K562 (cell line): ENCODE measurements around the gene MYCBP2. TPM values are rescaled to one million over a fixed set of nuclear protein-coding genes. Genes with fewer than 3 reads are reported as not detected.

Experiments used
- ATAC-seq: fragments of 200-7000 bp; cut with Tn5 transposase; 3 replicates; pipeline ENCODE4 v1.9.1; 2020; ENCODE audit warnings: moderate library complexity
- BruUV-seq: library from RNA; stranded (reverse); fragments of 400-500 nt; replicated peaks from 2 replicates; lab custom pipeline; 2021; lab: Mats Ljungman, UMichigan
- CTCF ChIA-PET: fragments of 300-600 bp; formaldehyde crosslinking; extraction: SDS; loops from one replicate; lab custom pipeline; 2021; ENCODE audit warnings: low intra/inter-chr PET ratio; lab: Yijun Ruan, JAX
- POLR2A ChIA-PET: fragments of 300-600, 350-650 bp; sonication (Branson Sonifier 250); formaldehyde crosslinking; extraction: SDS; loops from one replicate; lab custom pipeline; 2021; ENCODE audit warnings: antibody characterized with exemption, inconsistent platforms; lab: Yijun Ruan, JAX
- DNase-seq, 4 experiments: peaks; one replicate each; pipeline versions ENCODE4 v3.0.0 to v3.0.0-alpha.2; 2011 to 2018; ENCODE audit warnings: low spot score in 3 of 4, mixed read lengths in 3 of 4; ENCODE audit errors: extremely low read depth in 1 of 4
- FAIRE-seq: peaks from 2 replicates; lab custom pipeline; 2011; peaks lifted over from hg19 to GRCh38; lab: Jason Lieb, UNC
- H2AFZ ChIP-seq: 2 replicates; pipeline ENCODE4 v1.6.0; 2011; ENCODE audit warnings: low read depth, low read length, control low read depth, inconsistent platforms
- H3K27ac ChIP-seq: fragments of 200-600 bp; 3 replicates; pipeline ENCODE4 v1.8.0; 2011; ENCODE audit warnings: low read depth, mild to moderate bottlenecking, control low read depth, inconsistent platforms, low read length, moderate library complexity, mixed read lengths; ENCODE audit errors: extremely low read depth
- H3K27me3 ChIP-seq, 2 experiments: fragments of 300-600 bp in 1 of 2; 2 replicates in 1 of 2; 3 replicates in 1 of 2; pipeline versions ENCODE4 v1.6.0 to v1.8.0; 2011; ENCODE audit warnings: inconsistent platforms in 2 of 2, low read length in 2 of 2, mild to moderate bottlenecking in 1 of 2, mixed read lengths in 1 of 2, moderate library complexity in 1 of 2; ENCODE audit not compliant: control insufficient read depth in 2 of 2, insufficient read depth in 2 of 2
- H3K36me3 ChIP-seq: fragments of 300-600 bp; 3 replicates; pipeline ENCODE4 v1.8.0; 2011; ENCODE audit warnings: mild to moderate bottlenecking, low read length, inconsistent platforms; ENCODE audit not compliant: control insufficient read depth, insufficient read depth
- H3K4me1 ChIP-seq, 2 experiments: fragments of 200-600 bp in 1 of 2; replicated peaks in 1 of 2; 2 replicates in 1 of 2; 3 replicates in 1 of 2; pipeline versions ENCODE4 v1.5.1 to v1.8.0; 2011; ENCODE audit warnings: inconsistent platforms in 2 of 2, low read length in 2 of 2, mild to moderate bottlenecking in 1 of 2, mixed read lengths in 1 of 2, moderate library complexity in 1 of 2; ENCODE audit not compliant: control insufficient read depth in 2 of 2, insufficient read depth in 2 of 2
- H3K4me2 ChIP-seq: 2 replicates; pipeline ENCODE4 v1.6.1; 2011; ENCODE audit warnings: low read length, control low read depth, inconsistent platforms, mixed read lengths; ENCODE audit not compliant: insufficient read depth
- H3K4me3 ChIP-seq: fragments of 200-600 bp; sonication (generic), shearing (Covaris generic); 2 replicates; pipeline ENCODE4 v1.5.1; 2016; ENCODE audit warnings: control low read depth, inconsistent platforms
- H3K79me2 ChIP-seq: fragments of 200-600 bp; 3 replicates; pipeline ENCODE4 v1.8.0; 2011; ENCODE audit warnings: low read length, inconsistent platforms; ENCODE audit not compliant: control insufficient read depth, insufficient read depth
- H3K9ac ChIP-seq, 2 experiments: 2 replicates each; pipeline versions ENCODE4 v1.6.0 to v1.6.1; 2011; ENCODE audit warnings: low read depth in 2 of 2, low read length in 2 of 2, control low read depth in 1 of 2, inconsistent platforms in 1 of 2, mild to moderate bottlenecking in 1 of 2, mixed read lengths in 1 of 2; ENCODE audit not compliant: insufficient read depth in 1 of 2
- H3K9me1 ChIP-seq: one replicate; pipeline ENCODE4 v1.6.0; 2011; ENCODE audit warnings: inconsistent platforms, mild to moderate bottlenecking, low read length, moderate library complexity; ENCODE audit not compliant: control insufficient read depth, insufficient read depth
- H3K9me3 ChIP-seq: replicated peaks from 2 replicates; pipeline ENCODE4 v1.5.1; 2011; ENCODE audit warnings: low read depth, low read length, inconsistent platforms; ENCODE audit not compliant: control insufficient read depth, insufficient read depth
- H4K20me1 ChIP-seq: replicated peaks from 2 replicates; pipeline ENCODE4 v1.6.1; 2011; ENCODE audit warnings: low read length, inconsistent platforms, mixed read lengths; ENCODE audit not compliant: control insufficient read depth, insufficient read depth
- CC2D1A ChIP-seq: fragments of 450-650 bp; IDR thresholded peaks from 2 replicates; pipeline ENCODE4 v1.6.1; 2017; ENCODE audit warnings: mild to moderate bottlenecking
- E2F3 ChIP-seq: fragments of 250-450 bp; sonication (Bioruptor Pico); IDR thresholded peaks from 2 replicates; pipeline ENCODE4 v1.4.0; 2020; ENCODE audit warnings: mild to moderate bottlenecking
- EP400 ChIP-seq: fragments of 450-650 bp; IDR thresholded peaks from 2 replicates; pipeline ENCODE4 v1.6.1; 2017; ENCODE audit warnings: antibody characterized with exemption, mild to moderate bottlenecking, moderate library complexity
- JUN ChIP-seq, 2 experiments: sonication (generic) in 1 of 2; formaldehyde crosslinking in 1 of 2; IDR thresholded peaks; 2 replicates each; pipeline versions ENCODE4 v1.6.1 to v1.8.0; 2012 to 2022; ENCODE audit warnings: borderline replicate concordance in 2 of 2, mild to moderate bottlenecking in 2 of 2, improper control_type of control experiment in 1 of 2, low read depth in 1 of 2, low read length in 1 of 2, missing genetic modification reagents in 1 of 2
- KLF10 ChIP-seq: fragments of 250-450 bp; sonication (Bioruptor Pico); IDR thresholded peaks from 2 replicates; pipeline ENCODE4 v1.6.1; 2021; ENCODE audit warnings: matching md5 sums
- NBN ChIP-seq: fragments of 450-650 bp; IDR thresholded peaks from 2 replicates; pipeline ENCODE4 v1.6.1; 2016; ENCODE audit warnings: low read depth, mild to moderate bottlenecking
- ZNF239 ChIP-seq: fragments of 250-450 bp; sonication (Bioruptor Pico); IDR thresholded peaks from 2 replicates; pipeline ENCODE4 v1.4.0; 2020; ENCODE audit warnings: mild to moderate bottlenecking
- ZNF644 ChIP-seq: fragments of 200-800 bp; sonication (Bioruptor generic); IDR thresholded peaks from 2 replicates; pipeline ENCODE4 v1.6.1; 2016; ENCODE audit warnings: low read depth, missing genetic modification characterization, missing compliant biosample characterization
- ZSCAN32 ChIP-seq: fragments of 450-650 bp; formaldehyde crosslinking; IDR thresholded peaks from 2 replicates; pipeline ENCODE4 v1.4.0; 2020; ENCODE audit warnings: mild to moderate bottlenecking, moderate library complexity
- WGBS: fragments of 100-300 bp; shearing (Covaris generic); methylation state at CpG from one replicate; pipeline ENCODE4 v1.1.6; 2016; ENCODE audit warnings: low coverage, mixed read lengths; ENCODE audit not compliant: insufficient coverage; ENCODE audit errors: missing lambda C conversion rate; 5-methylcytosine and 5-hydroxymethylcytosine counted together
- in situ Hi-C: fragments of 300-500 bp; cut with MboI; formaldehyde crosslinking; loops from 4 replicates; pipeline ENCODE4 v1.15.0; 2018; ENCODE audit warnings: inconsistent platforms, mixed read lengths
- intact Hi-C: fragments of 100-400 bp; cut with micrococcal nuclease; formaldehyde crosslinking; loops from 2 replicates; pipeline ENCODE4 v1.14.2; 2022
- polyA plus RNA-seq, 8 experiments: library from polyadenylated mRNA; depleted of rRNA in 4 of 8; stranded (reverse) in 5 of 8; unstranded in 3 of 8; fragments of >200 nt; fragmentation: Nextera tagmentation in 2 of 8; fragmentation: Illumina TruSeq in 1 of 8; extraction: Ambion mirVana in 2 of 8; extraction: Trizol in 1 of 8; gene quantifications; 2 replicates each; pipeline versions ENCODE4 v1.2.1 to v1.2.3, GENCODE V29; 2011 to 2014; ENCODE audit warnings: inconsistent platforms in 1 of 8, missing spikeins in 1 of 8
- total RNA-seq, 7 experiments: library from RNA; depleted of rRNA in 6 of 7; stranded (reverse); fragments of >200 nt in 6 of 7; fragmentation: Illumina TruSeq in 2 of 7; extraction: Trizol in 2 of 7; gene quantifications; 2 replicates each; pipeline versions ENCODE4 v1.2.1 to v1.2.3, GENCODE V29; 2011 to 2021; ENCODE audit warnings: low replicate concordance in 1 of 7

The MYCBP2 gene
- total and polyA plus RNA-seq, 9 of the 15 experiments (the other 6 are each of a cell fraction or from before 2014, with no cell fraction given): 13.2 to 47.2 (median 28.9) TPM

DNA sequence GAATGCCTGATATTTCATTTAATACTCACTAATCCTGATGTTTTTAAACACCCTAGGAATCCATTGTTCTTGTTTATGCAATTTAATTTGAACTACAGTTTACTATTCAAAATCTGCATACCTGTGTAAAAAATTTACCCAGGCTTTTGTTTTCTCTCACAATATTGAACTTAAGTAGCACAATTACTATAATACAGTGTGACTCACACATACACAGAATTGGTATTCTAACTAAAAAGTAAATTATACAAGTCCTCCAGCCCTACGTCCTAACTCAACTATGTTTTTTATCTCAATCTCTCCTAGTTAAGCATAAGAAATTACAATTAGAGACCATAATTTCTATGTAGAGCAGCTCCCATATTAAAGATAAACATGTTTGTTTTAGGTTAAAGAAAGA, 41.8 kb downstream of the MYCBP2 start:
- CTCF ChIA-PET: no interaction called here
- 100% methylated on average over 1 of the region's 1 CpG for WGBS
- H2AFZ ChIP-seq: no peak overlapping the region
- no peak for TF ChIP-seq KLF10 (CRISPR knock-in tag)
- no peak for TF ChIP-seq CC2D1A
- no peak for TF ChIP-seq ZNF644 (tag)
- no peak for TF ChIP-seq E2F3 (CRISPR knock-in tag)
- ATAC-seq (no peak), FAIRE-seq (no peak), DNase-seq (no peak)
- H3K9ac ChIP-seq: no peak overlapping the region
- no peak overlapping the region for H3K4me3 ChIP-seq
- H4K20me1 ChIP-seq: no peaks in the 10 kb centered on the region
- POLR2A ChIA-PET: no interaction called here
- H3K27me3 ChIP-seq: no peaks in the 10 kb centered on the region
- intact Hi-C loops (no loop called here), in situ Hi-C loops (no loop called here)
- peaks cover 11% of the 10 kb centered on the region; the same call in 1 of the 3 replicates for H3K36me3 ChIP-seq
- H3K9me1 ChIP-seq: no peaks in the 10 kb centered on the region
- H3K79me2 ChIP-seq: no peaks in the 10 kb centered on the region
- H3K9me3 ChIP-seq: no peaks in the 10 kb centered on the region
- H3K27ac ChIP-seq: no peak overlapping the region
- no peaks in the 10 kb centered on the region for H3K4me1 ChIP-seq
- no TSS peak for BruUV-seq
- no peak overlapping the region for H3K4me2 ChIP-seq

DNA sequence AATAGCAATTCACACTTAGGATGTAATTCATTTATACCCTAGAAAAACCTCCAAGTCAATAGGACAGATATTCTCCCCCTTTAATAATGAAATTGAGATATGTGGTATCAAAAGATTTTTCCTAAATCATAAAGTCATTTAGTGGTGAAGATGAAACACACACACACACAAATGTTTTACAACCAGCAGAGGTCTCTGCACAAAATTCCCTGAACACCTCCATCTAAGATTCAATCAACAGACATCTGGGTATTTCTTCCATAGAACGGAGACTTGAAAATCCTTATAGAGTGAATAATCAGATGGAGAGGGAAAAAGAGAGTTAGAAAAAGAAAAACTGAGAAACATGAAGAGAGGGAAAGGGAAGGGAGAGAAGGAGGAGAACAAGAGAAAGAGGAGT, 52.8 kb downstream of the MYCBP2 start:
- H3K9me3 ChIP-seq: no peaks in the 10 kb centered on the region
- ChIA-PET POLR2A (interaction anchor here (1.1 kb wide), 1 partner anchor 11 kb away, joined by 3 read pairs; no protein-coding TSS in a partner anchor), CTCF (no interaction called here)
- no peak for FAIRE-seq
- peaks cover 25% of the 10 kb centered on the region; the same call in 1 of the 3 replicates for H3K36me3 ChIP-seq
- ATAC-seq: no peak
- no peak overlapping the region for H2AFZ ChIP-seq
- intact Hi-C loops (no loop called here), in situ Hi-C loops (no loop called here)
- H3K4me3 ChIP-seq: no peak overlapping the region
- WGBS: 100% methylated on average over 1 of the region's 1 CpG
- no peak overlapping the region for H3K27ac ChIP-seq
- no peaks in the 10 kb centered on the region for H4K20me1 ChIP-seq
- no peak overlapping the region for H3K9ac ChIP-seq
- H3K4me1 ChIP-seq: no peaks in the 10 kb centered on the region
- no peak for TF ChIP-seq EP400
- no peak for TF ChIP-seq ZSCAN32 (CRISPR knock-in tag)
- TF ChIP-seq ZNF239: no peak
- TF ChIP-seq NBN: no peak
- no peak for TF ChIP-seq JUN (IDR thresholded peaks at IDR 0.05; ENCODE audit: borderline replicate concordance, low read depth, low read length)
- TF ChIP-seq JUN (CRISPR knock-in tag; IDR thresholded peaks at IDR 0.05; ENCODE audit: borderline replicate concordance): no peak
- H3K27me3 ChIP-seq: no peaks in the 10 kb centered on the region
- no peaks in the 10 kb centered on the region for H3K9me1 ChIP-seq
- no peak overlapping the region for H3K4me2 ChIP-seq
- no TSS peak for BruUV-seq
- H3K79me2 ChIP-seq: no peaks in the 10 kb centered on the region
- DNase-seq: no peak
